Hepatocyte (in vitro differentiated cells): ENCODE measurements around the gene LTK.

Experiments used
- CTCF ChIP-seq: fragments of 200-600 bp; sonication (generic); IDR thresholded peaks from 2 replicates; pipeline ENCODE4 v1.5.1; 2016; ENCODE audit warnings: antibody characterized with exemption, mild to moderate bottlenecking; ENCODE audit not compliant: poor library complexity
- EZH2 ChIP-seq: fragments of 200-600 bp; sonication (generic); IDR thresholded peaks from 2 replicates; pipeline ENCODE4 v1.6.1; 2016; ENCODE audit warnings: antibody characterized with exemption, mild to moderate bottlenecking, borderline replicate concordance
- EZH2phosphoT487 ChIP-seq: fragments of 200-600 bp; sonication (generic); IDR thresholded peaks from one replicate; pipeline ENCODE4 v1.6.1; 2018; ENCODE audit warnings: antibody characterized with exemption, mild to moderate bottlenecking, low read depth, moderate library complexity; ENCODE audit not compliant: unreplicated experiment, severe bottlenecking

- TF ChIP-seq CTCF (no peak), EZH2phosphoT487 (no peak), EZH2 (no peak)
Measured at GRCh38 chr15:41535544-41535943, 21.9 kb upstream of the LTK start.
